Esophagus squamous epithelium (tissue), 4 donors: Measurements from ENCODE around the gene GMDS.

ENCODE experiments used
- POLR2A ChIP-seq, 4 donors: fragments of 450-650 bp; IDR thresholded peaks; one replicate each; pipeline ENCODE4 v1.6.1; 2017; ENCODE audit warnings: antibody characterized with exemption in 4 of 4, mild to moderate bottlenecking in 4 of 4, moderate library complexity in 3 of 4
- TF ChIP-seq, protein P1 (sequence below), 6 experiments: fragments of 450-650 bp in 4 of 6; fragments of 200-600 bp in 2 of 6; sonication (generic) in 2 of 6; IDR thresholded peaks; one replicate each; pipeline ENCODE4 v1.5.1; 2016 to 2019; ENCODE audit warnings: antibody characterized with exemption in 6 of 6, mild to moderate bottlenecking in 4 of 6, moderate library complexity in 4 of 6

GRCh38 chr6:2188856-2189384 lies 56.5 kb downstream of the GMDS start:
- TF ChIP-seq, protein P1, sequence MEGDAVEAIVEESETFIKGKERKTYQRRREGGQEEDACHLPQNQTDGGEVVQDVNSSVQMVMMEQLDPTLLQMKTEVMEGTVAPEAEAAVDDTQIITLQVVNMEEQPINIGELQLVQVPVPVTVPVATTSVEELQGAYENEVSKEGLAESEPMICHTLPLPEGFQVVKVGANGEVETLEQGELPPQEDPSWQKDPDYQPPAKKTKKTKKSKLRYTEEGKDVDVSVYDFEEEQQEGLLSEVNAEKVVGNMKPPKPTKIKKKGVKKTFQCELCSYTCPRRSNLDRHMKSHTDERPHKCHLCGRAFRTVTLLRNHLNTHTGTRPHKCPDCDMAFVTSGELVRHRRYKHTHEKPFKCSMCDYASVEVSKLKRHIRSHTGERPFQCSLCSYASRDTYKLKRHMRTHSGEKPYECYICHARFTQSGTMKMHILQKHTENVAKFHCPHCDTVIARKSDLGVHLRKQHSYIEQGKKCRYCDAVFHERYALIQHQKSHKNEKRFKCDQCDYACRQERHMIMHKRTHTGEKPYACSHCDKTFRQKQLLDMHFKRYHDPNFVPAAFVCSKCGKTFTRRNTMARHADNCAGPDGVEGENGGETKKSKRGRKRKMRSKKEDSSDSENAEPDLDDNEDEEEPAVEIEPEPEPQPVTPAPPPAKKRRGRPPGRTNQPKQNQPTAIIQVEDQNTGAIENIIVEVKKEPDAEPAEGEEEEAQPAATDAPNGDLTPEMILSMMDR (IDR thresholded peaks at IDR 0.05) = no peak
- no peak for TF ChIP-seq POLR2A (IDR thresholded peaks at IDR 0.05)
